Tibial nerve (tissue), 4 donors: Measurements from ENCODE around the gene CD46. TPM values are rescaled to one million over a fixed set of nuclear protein-coding genes. Genes with fewer than 3 reads are reported as not detected.

Source experiments
- DNase-seq, 2 donors: peaks; one replicate each; pipeline ENCODE4 v3.0.0-alpha.2; 2019; ENCODE audit warnings: low spot score in 2 of 2
- H3K27ac ChIP-seq, 4 donors: fragments of 200-600 bp; sonication (generic) in 3 of 4; one replicate each; pipeline ENCODE4 v1.5.1; 2017 to 2019; ENCODE audit warnings: mild to moderate bottlenecking in 1 of 4
- H3K27me3 ChIP-seq, 2 donors: fragments of 200-600 bp; sonication (generic) in 1 of 2; one replicate each; pipeline versions ENCODE4 v1.5.1 to v1.6.0; 2017 to 2019
- H3K36me3 ChIP-seq, 3 donors: fragments of 200-600 bp; sonication (generic); one replicate each; pipeline ENCODE4 v1.5.1; 2018 to 2019
- H3K4me1 ChIP-seq, 4 donors: fragments of 200-600 bp; sonication (generic) in 3 of 4; one replicate each; pipeline ENCODE4 v1.5.1; 2017 to 2019
- H3K4me3 ChIP-seq, 4 donors: fragments of 200-600 bp; sonication (generic) in 3 of 4; one replicate each; pipeline ENCODE4 v1.5.1; 2017 to 2019; ENCODE audit warnings: mild to moderate bottlenecking in 1 of 4, moderate library complexity in 1 of 4
- H3K9me3 ChIP-seq, 4 donors: fragments of 200-600 bp; sonication (generic) in 3 of 4; one replicate each; pipeline ENCODE4 v1.5.1; 2017 to 2019
- EP300 ChIP-seq, 2 donors: sonication (generic); formaldehyde crosslinking; IDR thresholded peaks; one replicate each; pipeline ENCODE4 v1.6.1; 2017; ENCODE audit warnings: antibody characterized with exemption in 2 of 2, mild to moderate bottlenecking in 1 of 2
- POLR2A ChIP-seq, 2 donors: fragments of 450-650 bp; IDR thresholded peaks; one replicate each; pipeline ENCODE4 v1.6.1; 2017; ENCODE audit warnings: antibody characterized with exemption in 2 of 2, mild to moderate bottlenecking in 2 of 2, moderate library complexity in 2 of 2
- WGBS, 2 donors: methylation state at CpG; one replicate each; pipeline ENCODE4 v1.1.5; 2018; 5-methylcytosine and 5-hydroxymethylcytosine counted together
- total RNA-seq, 4 donors: library from RNA; depleted of rRNA; stranded (reverse); fragments of >200 nt; gene quantifications; one replicate each; pipeline ENCODE4 v1.1.0, GENCODE V29; 2016
- TF ChIP-seq, protein P1 (sequence below), 5 experiments: fragments of 200-600 bp in 3 of 5; fragments of 450-650 bp in 2 of 5; sonication (generic) in 3 of 5; IDR thresholded peaks; one replicate each; pipeline ENCODE4 v1.5.1; 2016 to 2019; ENCODE audit warnings: antibody characterized with exemption in 5 of 5, mild to moderate bottlenecking in 3 of 5, moderate library complexity in 2 of 5

CD46 gene
- total RNA-seq, 4 donors from 2014 or later: 95.4 to 154 (median 133) TPM

DNA sequence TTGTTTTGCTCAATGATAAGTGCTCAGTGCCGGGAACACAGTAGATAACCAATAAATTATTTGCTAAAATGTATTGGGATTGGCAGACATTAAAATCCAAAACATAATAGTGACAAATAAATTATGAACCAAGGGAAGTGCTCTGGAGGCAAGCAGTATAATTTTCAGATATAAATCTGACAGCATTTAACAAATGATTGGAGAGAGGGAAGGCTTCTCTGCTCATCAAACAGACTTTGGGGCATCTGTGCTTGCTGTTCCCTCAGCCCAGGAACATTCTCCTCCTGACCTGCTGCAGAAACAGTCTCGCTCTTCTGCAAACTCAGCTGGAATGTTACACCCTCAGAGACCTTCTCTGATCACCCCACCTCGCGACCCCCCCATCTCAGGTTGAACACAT lies 2.2 kb downstream of the CD46 start:
- WGBS, 2 donors: 68 to 72% methylated on average over 4 of the region's 4 CpGs
- Histone ChIP-seq H3K4me3 (no peak overlapping the region), H3K36me3 (peaks cover 0 to 13% (median 6%) of the 10 kb centered on the region in 3 donors), H3K27ac (no peak overlapping the region), H3K27me3 (no peaks in the 10 kb centered on the region), H3K9me3 (no peaks in the 10 kb centered on the region), H3K4me1 (peaks cover 0 to 68% (median 20%) of the 10 kb centered on the region in 4 donors)
- DNase-seq: no peak
- TF ChIP-seq POLR2A (IDR thresholded peaks at IDR 0.05) (no peak), EP300 (IDR thresholded peaks at IDR 0.05) (no peak)
- TF ChIP-seq, protein P1, sequence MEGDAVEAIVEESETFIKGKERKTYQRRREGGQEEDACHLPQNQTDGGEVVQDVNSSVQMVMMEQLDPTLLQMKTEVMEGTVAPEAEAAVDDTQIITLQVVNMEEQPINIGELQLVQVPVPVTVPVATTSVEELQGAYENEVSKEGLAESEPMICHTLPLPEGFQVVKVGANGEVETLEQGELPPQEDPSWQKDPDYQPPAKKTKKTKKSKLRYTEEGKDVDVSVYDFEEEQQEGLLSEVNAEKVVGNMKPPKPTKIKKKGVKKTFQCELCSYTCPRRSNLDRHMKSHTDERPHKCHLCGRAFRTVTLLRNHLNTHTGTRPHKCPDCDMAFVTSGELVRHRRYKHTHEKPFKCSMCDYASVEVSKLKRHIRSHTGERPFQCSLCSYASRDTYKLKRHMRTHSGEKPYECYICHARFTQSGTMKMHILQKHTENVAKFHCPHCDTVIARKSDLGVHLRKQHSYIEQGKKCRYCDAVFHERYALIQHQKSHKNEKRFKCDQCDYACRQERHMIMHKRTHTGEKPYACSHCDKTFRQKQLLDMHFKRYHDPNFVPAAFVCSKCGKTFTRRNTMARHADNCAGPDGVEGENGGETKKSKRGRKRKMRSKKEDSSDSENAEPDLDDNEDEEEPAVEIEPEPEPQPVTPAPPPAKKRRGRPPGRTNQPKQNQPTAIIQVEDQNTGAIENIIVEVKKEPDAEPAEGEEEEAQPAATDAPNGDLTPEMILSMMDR (IDR thresholded peaks at IDR 0.05): no peak

DNA sequence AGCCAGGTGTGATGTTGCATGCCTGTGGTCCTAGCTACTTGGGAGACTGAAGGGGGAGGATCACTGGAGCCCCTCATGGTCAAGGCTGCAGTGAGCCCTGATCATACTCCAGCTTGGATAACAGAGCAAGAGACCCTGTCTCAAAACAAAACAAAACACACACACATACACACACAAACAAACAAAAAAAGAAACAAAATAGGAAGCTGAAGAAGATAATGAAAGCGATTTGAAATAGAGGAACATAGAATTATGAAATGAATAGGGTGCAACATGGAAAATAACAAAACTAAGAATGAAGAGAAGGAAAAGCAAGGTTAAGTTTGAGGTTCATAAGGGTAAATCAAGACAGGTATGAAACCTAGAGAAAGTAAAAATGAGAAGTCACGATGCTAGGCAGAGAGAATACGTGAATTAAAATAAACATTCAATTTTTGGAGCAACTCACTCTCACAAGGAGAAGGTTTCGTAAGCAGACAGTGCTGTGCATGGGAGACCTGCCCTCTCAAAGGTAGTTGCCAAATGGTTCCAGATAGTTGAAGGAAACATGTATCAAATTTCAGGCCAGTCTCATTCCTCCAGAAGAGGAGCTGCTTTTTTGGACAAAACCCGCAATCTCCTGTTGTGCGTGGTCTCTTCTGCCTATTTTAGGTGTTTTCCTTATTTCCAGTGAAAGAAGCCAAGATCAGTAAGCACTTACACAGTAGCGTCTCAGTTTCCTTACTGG lies 3.3 kb downstream of the CD46 start:
- DNase-seq: no peak
- TF ChIP-seq, protein P1 (IDR thresholded peaks at IDR 0.05): no peak
- TF ChIP-seq EP300 (IDR thresholded peaks at IDR 0.05): no peak
- TF ChIP-seq POLR2A (IDR thresholded peaks at IDR 0.05): no peak
- Histone ChIP-seq H3K4me3 (no peak overlapping the region), H3K36me3 (peaks cover 0 to 23% (median 6%) of the 10 kb centered on the region in 3 donors), H3K27me3 (no peaks in the 10 kb centered on the region), H3K4me1 (peaks cover 0 to 66% (median 20%) of the 10 kb centered on the region in 4 donors), H3K9me3 (no peaks in the 10 kb centered on the region), H3K27ac (no peak overlapping the region)
- 75 to 76% methylated on average over 7 of the region's 7 CpGs for WGBS, 2 donors

DNA sequence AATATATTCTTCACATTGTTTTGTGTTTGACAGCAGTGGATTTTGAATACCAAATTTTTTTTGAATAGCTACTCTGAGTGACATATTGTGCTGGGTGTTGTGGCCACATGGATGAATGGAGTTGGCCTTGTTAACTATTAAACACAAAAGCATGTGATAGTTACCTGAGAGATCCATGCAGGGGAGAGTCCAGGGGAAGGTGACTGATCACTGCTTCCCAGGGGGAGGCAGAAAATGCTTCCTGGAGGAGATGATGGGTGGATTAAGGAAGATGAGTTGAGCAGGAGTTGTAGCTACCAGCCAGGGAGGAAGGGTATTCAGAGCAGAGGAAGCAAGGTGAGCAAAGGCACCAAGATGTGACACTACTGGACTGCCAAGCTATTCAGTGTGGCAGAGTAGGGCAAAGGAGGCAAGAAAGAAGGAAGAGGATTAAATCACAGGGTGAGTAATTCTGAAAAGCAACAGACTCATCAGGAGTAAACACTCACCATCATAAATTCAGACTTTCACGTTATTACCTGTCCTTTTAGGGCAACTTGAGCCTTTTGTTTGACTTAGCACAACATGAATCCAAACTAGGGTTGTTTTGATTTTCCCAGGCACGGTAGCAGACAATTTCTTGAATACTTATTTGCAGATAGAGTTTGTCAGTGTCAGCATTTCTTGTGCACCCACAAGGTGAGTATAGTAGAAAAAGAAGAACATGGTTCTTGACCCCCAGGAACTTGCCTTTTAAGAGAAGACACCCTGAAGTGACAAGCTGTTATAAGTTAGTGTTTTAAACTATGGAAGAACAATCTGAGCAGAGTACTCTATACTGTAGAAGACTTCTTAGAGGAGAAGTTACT lies 4.2 kb downstream of the CD46 start:
- H3K4me3 ChIP-seq: no peak overlapping the region
- peaks cover 0 to 56% (median 19%) of the 10 kb centered on the region in 4 donors for H3K4me1 ChIP-seq
- no peak for DNase-seq
- WGBS, 2 donors: 68 to 73% methylated on average over 2 of the region's 2 CpGs
- H3K27ac ChIP-seq: no peak overlapping the region
- no peak for TF ChIP-seq EP300 (IDR thresholded peaks at IDR 0.05)
- H3K9me3 ChIP-seq: no peaks in the 10 kb centered on the region
- H3K36me3 ChIP-seq: peaks cover 0 to 31% (median 6%) of the 10 kb centered on the region in 3 donors
- no peaks in the 10 kb centered on the region for H3K27me3 ChIP-seq

DNA sequence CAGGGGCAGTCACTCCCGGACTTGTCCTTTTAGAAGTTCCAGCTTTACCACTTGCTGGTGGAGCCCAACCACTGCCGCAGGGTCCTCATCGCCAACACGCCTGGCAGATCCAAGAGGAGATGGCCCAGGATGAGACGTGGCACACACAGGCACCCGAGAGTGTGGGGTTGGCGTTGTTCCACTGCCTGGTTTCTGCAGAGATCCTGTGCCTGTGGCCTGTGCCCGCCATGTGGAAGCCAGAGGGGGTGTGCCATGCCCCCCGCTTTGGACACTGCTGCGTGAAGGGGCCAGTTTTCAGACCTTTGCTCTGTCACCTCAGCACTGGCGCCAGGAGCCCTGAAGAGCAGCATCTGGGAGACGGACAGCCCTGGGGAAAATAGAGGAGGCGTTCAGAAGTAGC lies 10.8 kb downstream of the CD46 start:
- DNase-seq: no peak
- 92 to 93% methylated on average over 12 of the region's 13 CpGs for WGBS, 2 donors
- no peak overlapping the region for H3K27ac ChIP-seq
- no peak overlapping the region for H3K4me3 ChIP-seq
- no peaks in the 10 kb centered on the region for H3K9me3 ChIP-seq
- H3K27me3 ChIP-seq: no peaks in the 10 kb centered on the region
- H3K36me3 ChIP-seq: peaks cover 0 to 87% (median 2%) of the 10 kb centered on the region in 3 donors
- peaks cover 0 to 10% (median 0%) of the 10 kb centered on the region in 4 donors for H3K4me1 ChIP-seq
- no peak for TF ChIP-seq POLR2A (IDR thresholded peaks at IDR 0.05)
- TF ChIP-seq, protein P1 (IDR thresholded peaks at IDR 0.05): no peak
- no peak for TF ChIP-seq EP300 (IDR thresholded peaks at IDR 0.05)

DNA sequence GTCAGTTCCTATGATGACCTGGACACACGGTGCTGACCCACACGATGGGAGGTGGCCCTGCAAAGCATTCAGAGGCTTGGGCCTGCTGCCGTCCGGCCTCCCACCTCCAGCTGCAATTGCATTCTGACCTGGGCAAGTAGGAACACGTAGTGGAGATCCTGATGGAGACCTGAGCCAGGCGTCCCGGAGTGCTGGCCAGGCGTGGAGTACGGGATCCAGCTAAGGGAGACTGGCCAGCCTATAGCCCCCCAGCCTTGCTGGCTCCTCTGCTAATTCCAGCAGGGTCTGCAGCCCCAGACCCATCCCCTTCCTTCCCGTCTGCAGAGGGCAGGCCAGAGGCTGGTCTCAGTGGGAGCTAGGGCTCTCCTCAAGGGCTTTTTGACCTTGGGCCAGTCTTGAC lies 11.2 kb downstream of the CD46 start:
- Histone ChIP-seq H3K4me3 (no peak overlapping the region), H3K4me1 (peaks cover 0 to 6% (median 0%) of the 10 kb centered on the region in 4 donors), H3K27ac (no peak overlapping the region), H3K9me3 (no peaks in the 10 kb centered on the region), H3K36me3 (peaks cover 0 to 83% (median 0%) of the 10 kb centered on the region in 3 donors), H3K27me3 (no peaks in the 10 kb centered on the region)
- no peak for TF ChIP-seq POLR2A (IDR thresholded peaks at IDR 0.05)
- TF ChIP-seq EP300 (IDR thresholded peaks at IDR 0.05): no peak
- TF ChIP-seq, protein P1 (IDR thresholded peaks at IDR 0.05): no peak
- WGBS, 2 donors: 91 to 94% methylated on average over 5 to 10 of the region's 10 CpGs
- DNase-seq: no peak
